ENCODE results near the gene DUSP1.

GRCh38 chr5:172820046-172820767 lies 49.2 kb upstream of the DUSP1 start:
- TF ChIP-seq CTCF (IDR thresholded peaks at IDR 0.05; ENCODE audit: extremely low read depth in 1 of 2, insufficient read depth in 1 of 2, low read depth in 1 of 2, low read length in 2 of 2) = no peak
- TF ChIP-seq MYC (IDR thresholded peaks at IDR 0.05; ENCODE audit: low read depth, low read length) = no peak
